Vagina (tissue), 2 donors: ENCODE measurements around the gene PACS2.

Experiments
- POLR2A ChIP-seq, 2 donors: fragments of 450-650 bp; IDR thresholded peaks; one replicate each; pipeline ENCODE4 v1.6.1; 2017; ENCODE audit warnings: antibody characterized with exemption in 2 of 2, mild to moderate bottlenecking in 2 of 2, moderate library complexity in 2 of 2
- TF ChIP-seq, protein P1 (sequence below), 3 experiments: fragments of 450-650 bp in 2 of 3; fragments of 200-600 bp in 1 of 3; sonication (generic) in 1 of 3; IDR thresholded peaks; one replicate each; pipeline ENCODE4 v1.5.1; 2017 to 2019; ENCODE audit warnings: antibody characterized with exemption in 3 of 3, mild to moderate bottlenecking in 2 of 3, moderate library complexity in 2 of 3

DNA sequence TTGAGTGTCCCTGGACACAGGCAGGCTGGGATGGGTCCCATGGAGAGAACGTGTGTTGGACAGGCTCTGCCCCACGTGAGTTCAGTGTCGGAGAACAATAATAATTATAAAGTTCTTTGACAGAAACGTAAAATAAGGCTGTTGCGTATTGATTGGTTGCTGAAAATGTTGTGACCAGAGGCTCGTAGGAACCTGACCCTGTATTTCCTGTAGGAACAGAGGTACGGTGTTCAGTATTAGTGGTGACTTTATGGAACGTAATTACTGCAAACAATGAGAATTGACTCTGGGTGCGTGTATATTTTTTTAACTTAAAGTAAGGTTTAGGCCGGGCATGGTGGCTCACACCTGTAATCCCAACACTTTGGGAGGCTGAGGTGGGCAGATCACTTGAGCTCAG lies 112.9 kb downstream of the PACS2 start:
- TF ChIP-seq POLR2A (IDR thresholded peaks at IDR 0.05), result no peak
- TF ChIP-seq, protein P1, sequence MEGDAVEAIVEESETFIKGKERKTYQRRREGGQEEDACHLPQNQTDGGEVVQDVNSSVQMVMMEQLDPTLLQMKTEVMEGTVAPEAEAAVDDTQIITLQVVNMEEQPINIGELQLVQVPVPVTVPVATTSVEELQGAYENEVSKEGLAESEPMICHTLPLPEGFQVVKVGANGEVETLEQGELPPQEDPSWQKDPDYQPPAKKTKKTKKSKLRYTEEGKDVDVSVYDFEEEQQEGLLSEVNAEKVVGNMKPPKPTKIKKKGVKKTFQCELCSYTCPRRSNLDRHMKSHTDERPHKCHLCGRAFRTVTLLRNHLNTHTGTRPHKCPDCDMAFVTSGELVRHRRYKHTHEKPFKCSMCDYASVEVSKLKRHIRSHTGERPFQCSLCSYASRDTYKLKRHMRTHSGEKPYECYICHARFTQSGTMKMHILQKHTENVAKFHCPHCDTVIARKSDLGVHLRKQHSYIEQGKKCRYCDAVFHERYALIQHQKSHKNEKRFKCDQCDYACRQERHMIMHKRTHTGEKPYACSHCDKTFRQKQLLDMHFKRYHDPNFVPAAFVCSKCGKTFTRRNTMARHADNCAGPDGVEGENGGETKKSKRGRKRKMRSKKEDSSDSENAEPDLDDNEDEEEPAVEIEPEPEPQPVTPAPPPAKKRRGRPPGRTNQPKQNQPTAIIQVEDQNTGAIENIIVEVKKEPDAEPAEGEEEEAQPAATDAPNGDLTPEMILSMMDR (IDR thresholded peaks at IDR 0.05), result no peak
